Cerebellar nuclear complex (tissue), 1 donor: ENCODE measurements around the gene ZXDC.
A peak's percentile ranks its signal among the peaks of the same experiment; 100 is the strongest.

Source experiments
- DNase-seq, 2 experiments: peaks; one replicate each; lab custom pipeline; 2025; lab: John Stamatoyannopoulos, UW

ZXDC gene, protein sequence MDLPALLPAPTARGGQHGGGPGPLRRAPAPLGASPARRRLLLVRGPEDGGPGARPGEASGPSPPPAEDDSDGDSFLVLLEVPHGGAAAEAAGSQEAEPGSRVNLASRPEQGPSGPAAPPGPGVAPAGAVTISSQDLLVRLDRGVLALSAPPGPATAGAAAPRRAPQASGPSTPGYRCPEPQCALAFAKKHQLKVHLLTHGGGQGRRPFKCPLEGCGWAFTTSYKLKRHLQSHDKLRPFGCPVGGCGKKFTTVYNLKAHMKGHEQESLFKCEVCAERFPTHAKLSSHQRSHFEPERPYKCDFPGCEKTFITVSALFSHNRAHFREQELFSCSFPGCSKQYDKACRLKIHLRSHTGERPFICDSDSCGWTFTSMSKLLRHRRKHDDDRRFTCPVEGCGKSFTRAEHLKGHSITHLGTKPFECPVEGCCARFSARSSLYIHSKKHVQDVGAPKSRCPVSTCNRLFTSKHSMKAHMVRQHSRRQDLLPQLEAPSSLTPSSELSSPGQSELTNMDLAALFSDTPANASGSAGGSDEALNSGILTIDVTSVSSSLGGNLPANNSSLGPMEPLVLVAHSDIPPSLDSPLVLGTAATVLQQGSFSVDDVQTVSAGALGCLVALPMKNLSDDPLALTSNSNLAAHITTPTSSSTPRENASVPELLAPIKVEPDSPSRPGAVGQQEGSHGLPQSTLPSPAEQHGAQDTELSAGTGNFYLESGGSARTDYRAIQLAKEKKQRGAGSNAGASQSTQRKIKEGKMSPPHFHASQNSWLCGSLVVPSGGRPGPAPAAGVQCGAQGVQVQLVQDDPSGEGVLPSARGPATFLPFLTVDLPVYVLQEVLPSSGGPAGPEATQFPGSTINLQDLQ

DNA sequence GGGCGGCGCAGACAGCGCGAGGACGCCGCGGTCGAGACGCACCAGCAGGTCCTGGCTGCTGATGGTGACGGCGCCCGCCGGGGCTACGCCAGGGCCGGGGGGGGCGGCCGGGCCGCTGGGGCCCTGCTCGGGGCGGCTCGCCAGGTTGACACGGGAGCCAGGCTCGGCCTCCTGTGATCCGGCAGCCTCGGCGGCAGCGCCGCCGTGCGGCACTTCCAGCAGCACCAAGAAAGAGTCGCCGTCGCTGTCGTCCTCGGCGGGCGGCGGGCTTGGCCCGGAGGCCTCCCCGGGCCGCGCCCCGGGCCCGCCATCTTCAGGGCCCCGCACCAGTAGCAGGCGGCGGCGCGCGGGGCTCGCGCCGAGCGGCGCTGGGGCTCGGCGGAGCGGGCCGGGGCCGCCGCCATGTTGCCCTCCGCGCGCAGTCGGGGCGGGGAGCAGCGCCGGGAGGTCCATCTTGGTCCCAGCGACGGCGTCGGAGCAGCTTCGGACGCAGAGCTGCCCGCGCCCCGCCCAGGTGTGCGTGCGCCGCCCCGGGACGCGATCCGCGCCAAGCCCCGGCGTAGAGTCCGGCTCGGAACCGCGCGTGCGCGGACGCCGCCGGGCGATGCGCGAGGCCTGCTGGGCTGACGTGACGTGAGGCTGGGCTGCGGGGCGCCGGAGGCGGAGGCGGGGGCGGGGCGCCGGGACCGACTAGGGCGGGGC, at the start of gene ZXDC:
Gene ZXDC, minus strand, starts transcription at position 479 of the 702 bp plus-strand sequence. Its CDS starts 26 bp downstream, at position 453.
- DNase-seq, result peak; percentile 15 to 57

DNA sequence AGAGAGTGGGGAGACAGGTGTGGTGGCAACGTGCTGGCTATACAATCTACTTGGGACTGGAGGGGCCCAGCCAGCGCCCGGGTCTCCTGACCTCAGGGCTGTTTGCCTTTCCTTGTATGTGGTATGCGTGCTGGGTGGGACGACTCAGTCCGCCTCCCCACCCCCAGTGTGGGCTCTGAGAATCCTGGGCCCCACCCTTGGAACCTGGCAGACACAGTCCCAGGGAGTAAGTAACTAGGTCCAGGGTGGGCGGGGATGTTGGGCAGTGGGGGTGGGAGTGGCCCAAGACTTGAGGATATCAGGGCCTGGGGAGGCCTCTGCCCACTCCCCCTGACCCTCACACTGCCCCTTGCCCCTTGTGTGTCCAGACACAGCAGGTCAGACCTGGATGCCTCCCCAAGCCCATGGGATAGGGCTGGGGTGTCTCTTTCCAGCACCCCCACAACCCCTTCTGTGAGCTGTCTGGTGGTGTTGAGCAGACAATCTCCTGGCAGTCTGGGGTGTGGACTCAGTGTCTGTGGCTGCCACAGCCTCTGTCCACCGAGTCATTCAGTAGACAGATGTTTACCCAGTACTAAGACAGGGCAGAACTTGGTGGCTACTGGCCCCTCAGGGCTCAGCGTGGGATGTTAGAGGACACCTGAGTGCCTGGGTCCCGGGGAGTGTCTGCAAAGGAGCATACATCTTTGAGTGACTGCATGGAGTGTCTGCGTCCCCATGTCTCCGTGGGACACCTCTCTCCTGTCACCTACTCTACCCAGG, 49.6 kb upstream of the ZXDC start:
- no peak for DNase-seq

DNA sequence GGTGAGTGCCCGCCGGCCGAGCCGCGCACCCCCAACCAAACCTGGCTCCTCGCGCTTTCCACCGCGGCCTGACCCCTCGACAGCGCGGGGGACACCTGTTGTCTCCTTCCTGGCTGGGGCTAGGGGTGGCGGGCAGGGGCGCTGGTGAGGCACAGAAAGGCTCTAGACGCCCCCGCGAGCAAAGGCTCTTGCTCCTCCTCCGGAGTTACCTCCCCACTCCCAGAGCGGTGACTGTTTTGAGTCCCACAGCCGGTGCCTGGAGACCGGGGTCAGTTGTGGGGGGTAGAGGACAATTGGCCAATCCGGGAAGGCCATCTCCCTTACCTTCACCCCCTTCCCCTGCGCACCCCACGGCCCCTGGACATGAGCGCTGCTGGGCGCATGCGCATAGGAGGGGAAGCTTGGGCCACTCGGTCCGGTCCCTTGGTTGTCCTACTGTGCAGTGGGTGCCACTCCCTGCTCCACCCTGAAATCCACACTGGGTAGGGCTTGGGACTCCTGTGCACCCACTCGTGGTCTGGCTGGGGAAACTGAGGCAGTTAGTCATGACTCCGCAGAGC, 48.8 kb upstream of the ZXDC start:
- no peak for DNase-seq

DNA sequence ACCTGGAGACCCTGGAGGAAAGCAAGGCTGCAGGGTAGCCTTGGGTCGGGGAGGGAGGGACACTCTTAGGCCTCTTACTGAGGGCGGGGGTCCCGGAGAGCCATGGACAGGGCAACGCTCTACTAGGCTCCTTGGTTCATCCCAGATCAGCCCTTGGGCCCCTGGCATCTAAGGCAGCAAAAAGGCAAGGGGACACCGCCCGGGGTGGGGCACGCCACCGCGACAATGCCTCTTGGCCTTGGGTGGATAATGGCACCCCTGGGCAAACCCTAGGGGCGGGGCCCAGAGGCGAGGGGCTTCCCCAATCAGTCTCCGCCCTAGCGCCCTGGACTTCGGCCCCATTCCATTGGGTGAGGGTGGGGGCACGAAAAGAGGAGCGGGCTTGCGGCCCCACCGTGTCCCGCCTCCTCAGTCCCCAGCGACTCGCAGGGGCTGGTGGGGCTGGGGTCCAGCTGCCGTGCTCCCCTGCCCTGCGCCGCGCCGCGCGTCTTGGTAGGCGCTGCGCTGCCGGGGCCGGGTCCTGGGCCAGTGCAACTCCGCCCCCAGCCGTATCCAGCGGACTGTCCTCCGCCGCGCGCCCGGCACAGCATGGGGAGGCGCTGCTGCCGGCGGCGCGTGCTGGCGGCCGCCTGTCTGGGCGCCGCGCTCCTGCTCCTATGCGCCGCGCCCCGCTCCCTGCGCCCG, 48.2 kb upstream of the ZXDC start, which contains the start of gene CHST13:
Gene CHST13, plus strand, starts transcription at position 411 of the 684 bp plus-strand sequence. Its CDS starts 178 bp downstream, at position 589.
- DNase-seq, result no peak

DNA sequence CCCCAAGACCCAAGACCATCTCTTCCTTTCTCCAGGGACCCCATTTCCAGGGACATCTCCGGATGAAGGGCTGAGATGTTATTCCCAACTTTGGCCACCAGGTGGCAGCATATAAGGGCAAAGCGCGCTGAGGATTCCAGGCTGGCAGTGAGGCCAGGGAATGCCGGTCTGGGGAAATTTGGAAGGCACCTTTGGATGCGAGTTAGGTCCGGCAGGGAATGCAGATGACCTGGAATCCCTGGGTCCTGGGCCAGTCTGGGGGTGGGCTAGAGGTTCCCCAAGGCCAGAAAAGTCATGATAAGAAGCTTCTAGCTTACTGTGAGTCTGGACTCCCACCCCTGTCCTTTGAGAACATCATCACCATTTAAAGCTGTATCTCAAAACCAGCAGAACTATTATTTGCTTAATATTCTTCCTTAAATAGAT, 46.7 kb upstream of the ZXDC start:
- DNase-seq, result peak in 1 of 2 experiments; percentile 46

DNA sequence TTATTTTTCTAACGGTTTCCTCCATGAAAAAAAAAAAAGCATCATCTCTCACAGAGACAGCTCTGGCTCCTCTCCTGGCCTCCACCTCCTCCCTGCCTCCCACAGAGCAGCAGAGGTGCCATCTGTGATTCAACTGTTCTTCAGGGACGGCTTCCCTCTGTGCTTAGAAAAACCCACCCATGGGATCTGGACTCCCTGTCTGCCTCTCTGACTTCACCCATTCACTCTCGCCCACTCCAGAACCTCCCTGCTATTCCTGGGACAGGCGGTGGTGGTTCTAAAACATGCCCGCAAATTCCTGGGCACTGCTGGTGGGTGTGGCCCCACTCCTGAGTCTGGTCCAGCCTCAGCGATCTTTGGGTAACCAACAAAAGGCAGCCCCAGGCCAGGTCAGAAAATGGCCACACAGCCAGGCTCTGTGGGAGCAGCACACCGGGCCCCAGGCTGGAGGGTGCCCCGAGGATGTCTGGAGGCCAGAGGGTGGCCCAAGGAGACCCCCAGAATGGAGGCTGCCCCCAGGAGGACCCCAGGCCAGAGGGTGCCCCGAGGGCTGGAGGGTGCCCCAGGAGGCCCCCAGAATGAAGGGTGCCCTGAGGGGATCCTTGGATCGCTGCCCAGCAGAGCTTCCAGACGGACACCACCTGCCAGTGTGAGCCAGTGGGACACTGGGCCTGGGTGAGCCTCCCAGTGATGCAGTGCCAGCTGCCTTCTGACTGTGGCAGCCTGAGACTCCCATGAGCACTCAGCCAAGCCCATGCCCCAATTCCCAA, 45.6 kb upstream of the ZXDC start:
- no peak for DNase-seq

DNA sequence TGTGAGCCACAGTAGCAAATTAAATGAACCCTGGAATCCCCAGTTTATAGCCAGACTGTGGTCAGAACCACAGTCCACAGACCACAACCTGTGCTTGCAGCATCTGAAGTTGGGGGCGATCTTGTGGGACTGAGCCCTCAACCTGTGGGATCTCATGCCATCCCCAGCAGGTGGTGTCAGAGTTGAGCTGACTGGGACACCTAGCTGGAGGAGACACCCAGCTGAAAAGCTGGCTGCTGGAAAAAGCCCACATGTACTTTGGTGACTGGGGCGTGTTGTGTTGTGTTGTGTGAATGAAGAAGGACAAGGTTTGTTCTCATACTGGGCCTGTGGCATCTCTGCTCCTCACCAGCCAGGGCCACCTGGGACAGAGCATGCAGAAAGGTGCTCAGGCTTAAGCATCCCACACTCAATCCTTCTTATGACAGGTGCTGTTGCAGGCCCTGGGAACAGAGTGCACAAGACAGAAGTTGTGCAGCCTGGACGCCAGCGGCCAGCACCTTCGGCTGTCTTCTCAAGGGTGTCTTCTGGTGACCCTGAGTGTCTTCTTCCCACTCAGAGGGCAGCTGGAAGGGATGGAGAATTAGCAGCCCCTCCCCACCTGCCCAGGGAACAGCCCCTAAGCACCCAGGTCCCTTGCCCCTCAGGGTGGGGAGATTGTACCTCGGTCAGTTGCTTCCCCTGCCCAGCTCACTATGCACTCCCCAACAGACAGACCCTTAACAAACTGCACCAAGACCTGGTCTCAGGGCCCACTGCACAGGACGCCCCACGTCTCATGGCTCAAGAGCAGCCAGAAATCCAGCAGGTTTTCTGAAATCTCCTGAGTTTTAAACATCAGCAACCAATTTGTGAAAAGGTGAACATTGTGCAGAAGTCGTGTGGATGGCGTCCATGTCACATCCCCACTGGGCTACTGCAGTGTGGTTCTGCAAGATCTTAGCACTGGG, 44.1 kb upstream of the ZXDC start:
- DNase-seq, result no peak

DNA sequence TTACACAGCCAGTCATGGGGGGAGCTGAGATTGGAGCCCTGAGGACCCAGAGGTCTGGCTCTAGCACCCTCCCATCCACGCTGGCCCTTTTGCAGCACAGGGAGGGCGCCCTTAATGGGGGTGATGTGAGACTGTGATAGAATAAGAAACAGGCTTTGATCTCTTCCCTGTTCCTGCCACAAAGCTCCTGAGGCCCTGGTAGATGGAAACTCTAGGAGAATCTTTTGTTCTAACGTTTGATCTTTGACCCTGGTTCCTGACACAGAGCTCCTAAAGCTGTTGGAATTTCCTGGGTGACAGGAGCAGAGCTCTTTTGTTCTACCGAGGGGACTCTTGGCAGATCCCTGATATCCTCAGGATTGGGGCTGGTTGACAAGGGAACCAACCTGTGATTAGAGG, 43.1 kb upstream of the ZXDC start:
- DNase-seq, result no peak

DNA sequence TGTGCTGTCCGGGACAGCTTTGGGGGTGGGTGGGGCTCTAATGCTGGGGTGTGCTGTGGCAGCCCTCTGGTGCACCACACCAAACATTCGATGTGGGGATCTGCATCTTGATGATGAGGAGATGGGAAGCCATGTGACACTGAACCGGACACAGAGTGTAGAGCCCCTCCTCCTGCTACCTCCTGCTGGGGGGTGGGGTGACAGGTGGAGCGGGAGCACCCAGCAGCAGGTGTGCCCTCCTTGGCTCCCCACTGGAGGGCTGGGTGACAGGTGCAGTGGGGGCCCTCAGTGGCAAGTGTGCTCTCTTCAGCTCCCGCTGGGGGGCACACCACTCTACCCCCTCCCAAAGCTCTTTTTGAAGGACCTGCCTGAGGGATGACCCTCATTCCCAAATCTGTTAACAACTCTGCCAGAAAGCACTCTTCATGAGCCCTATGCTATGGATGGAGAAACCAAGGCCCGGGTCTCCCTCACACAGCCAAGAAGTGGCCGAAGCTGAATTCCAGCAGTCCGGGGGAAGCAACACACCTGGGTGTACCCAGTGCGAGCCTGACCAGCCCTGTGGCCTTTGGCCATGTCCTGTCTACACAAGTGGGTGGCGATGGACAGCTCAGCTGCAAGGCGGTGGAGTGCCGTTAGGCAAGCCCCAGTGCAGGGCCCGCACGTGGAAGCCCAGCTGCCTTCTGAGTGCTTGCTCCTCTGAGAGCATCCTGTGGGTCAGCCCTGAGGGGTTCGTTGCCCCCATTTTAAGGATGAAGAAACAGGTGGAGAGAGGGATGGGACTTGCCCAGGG, 42.5 kb upstream of the ZXDC start:
- no peak for DNase-seq

DNA sequence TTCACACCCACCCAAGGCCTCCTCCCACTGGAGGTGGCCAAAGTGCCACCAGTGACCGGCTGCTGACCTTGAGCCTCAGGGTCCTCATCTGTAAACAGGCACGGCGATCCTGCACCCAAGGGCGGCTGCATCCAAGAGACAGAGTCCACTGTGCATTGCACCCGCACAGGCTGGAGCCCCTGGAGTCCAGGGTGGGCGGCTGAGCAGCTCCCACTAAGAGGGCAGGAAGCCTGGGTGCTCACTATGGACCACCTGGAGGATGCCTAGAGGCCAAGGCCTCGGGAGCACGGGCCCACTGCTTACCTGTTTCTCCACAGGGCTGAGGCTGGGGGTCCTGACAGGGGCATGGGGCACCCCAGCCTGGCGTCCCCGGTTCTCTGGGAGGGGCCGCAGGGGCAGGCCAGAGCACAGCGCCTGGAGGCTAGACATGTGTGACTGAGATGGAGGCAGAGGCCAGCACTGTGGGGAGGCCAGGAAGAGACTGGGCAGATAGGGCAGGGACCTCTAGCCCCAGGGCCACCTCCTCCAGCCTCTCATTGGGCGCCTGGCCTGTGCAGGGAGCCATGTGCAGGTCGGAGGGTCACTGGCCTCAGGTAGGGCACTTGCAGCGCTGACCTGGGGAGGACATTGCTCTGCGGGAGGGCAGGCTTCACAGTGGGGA, 41.7 kb upstream of the ZXDC start, which contains the start of gene UROC1:
Gene UROC1, minus strand, starts transcription at position 483 of the 661 bp plus-strand sequence. Its CDS starts 54 bp downstream, at position 429.
- no peak for DNase-seq

DNA sequence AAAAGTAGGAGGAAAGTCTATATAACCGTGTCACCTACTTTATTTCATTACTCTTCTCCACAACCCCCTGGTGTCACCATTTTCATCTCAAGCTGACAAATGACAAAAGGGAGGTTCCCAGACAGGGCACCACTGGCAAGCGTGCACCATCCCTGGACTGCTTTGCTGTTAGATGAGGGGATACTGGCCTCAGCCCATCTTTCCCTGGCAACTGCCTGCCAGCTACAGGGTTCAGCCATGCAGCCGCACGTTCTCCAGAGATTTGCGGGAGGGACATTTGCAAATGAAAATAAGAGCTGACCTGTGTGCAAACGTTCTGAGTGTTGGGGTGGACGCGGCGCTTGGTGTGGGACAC, 41.2 kb upstream of the ZXDC start:
- no peak for DNase-seq

DNA sequence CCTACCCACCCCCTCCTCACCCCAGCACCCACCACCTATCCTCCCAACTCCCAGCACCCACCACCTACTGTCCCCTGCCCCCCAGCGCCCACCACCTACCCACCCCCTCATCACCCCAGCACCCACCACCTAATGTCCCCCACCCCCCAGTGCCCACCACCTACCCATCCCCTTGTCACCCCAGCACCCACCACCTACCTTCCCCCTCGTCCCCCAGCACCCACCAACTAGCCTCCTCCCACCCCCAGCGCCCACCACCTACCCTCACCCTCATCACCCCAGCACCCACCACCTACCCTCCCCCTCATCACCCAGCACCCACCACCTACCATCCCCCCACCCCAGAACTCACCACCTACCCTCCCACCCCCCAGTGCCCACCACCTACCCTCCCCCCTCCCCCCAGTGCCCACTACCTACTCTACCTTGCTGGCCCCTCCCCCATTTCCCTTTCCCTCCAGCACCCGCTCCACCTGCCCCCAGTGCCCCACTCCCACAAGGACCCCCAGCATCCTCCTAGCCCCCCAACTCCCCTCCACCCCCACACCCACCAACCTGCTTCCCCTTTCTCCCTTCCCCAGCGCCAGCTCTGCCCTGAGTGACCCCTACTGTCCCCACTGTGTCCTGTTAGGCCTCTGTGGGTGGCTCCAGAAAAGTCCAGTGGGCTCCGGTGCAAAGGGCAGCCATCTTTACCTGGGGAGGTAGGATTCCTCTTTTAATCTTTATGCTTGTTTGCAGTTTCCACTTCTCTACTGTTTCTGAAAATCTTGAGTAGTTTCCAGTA, 40.7 kb upstream of the ZXDC start:
- DNase-seq, result no peak

DNA sequence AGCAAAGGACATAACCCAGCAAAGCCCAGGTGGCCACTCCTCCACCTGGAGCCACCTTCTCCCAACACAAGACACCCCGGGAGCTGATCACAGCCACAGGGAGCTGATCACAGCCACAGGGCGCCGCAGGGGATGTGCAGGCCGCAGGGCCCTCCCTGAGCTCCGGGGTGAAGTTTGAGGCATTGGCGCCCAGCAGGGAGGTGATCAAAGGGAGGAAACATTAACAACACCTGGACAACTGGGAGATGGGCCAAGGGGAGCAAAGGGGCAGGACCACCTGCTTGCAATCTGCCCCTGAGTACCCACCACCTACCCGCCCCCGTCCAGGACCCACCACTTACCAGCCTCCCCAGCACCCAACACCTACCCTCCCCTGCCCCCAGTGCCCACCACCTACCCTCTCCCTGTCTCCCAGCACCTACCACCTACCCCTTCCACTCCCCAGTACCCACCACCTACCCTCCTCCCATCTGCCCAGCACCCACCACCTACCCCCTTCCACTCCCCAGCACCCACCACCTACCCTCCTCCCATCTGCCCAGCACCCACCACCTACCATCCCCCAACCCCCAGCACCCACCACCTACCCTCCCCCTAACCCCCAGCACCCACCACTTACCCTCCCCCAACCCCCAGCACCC, 39.5 kb upstream of the ZXDC start:
- no peak for DNase-seq

DNA sequence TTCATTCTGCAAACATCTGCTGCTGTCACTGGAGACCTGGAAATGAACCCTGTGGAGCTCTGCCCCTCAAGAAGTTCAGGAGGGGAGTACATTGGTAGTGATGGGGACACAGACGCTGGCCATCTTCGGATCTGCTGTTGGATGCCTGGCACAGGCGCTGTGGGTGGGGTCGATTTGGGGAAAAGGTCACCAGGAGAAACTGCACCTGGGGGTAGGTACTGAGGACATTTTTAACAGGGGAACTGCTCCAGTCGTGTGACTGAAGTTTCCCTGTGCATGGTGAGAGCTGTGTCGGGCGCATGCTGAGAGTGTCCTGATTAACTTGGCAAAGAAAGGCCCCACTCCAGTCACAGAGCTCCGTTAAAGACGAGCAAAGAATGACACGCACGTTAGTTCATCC, 38.5 kb upstream of the ZXDC start:
- no peak for DNase-seq

DNA sequence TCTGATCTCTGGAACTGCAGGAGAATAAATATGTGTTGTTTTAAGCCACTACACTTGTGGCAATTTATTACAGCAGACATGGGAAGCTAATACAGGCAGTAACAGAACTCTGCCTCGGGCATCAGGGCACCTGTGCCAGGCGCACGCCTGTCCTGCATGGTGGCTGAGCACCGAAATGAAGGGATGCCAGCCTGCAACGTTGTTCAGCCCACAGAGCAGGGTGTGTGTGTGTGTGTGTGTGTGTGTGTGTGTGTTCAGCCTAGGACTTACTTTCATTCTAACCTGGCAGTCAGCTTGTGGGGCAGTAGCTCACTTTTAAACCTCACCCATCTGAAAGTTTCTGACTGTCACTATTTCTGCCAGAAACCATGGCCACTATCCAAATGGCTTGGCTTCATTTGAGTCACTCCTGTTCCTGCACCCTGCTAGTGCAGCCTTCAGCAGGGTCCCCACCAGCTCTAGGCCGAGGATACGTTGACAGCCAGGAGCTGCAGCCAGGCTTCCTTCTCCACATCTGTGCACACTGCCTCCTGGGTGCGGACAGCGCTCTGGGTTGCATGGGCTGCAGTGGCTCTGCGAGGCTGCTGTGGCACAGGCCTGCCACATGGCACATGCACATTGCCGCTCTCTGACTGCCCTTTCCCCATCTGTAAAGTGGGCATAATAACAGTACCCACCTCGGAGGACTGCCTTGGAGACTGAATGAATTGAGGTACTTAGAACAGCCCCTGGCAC, 37.4 kb upstream of the ZXDC start:
- DNase-seq, result no peak
